ENCODE results near the gene KDM2B.

The KDM2B gene

GRCh38 chr12:121451961-121452339 lies 128.9 kb downstream of the KDM2B start:
- H3K4me1 ChIP-seq (ENCODE audit: control insufficient read depth, low read length) = 0 out of 2 replicates have a peak, but pooled peaks cover 3% of the 10 kb centered on the region
- peaks cover 13% of the 10 kb centered on the region for H4K20me1 ChIP-seq (ENCODE audit: control insufficient read depth, insufficient read depth, low read depth, low read length)
- H3F3A ChIP-seq (ENCODE audit: control insufficient read depth, insufficient read depth) = no peaks in the 10 kb centered on the region; the same call in 1 of the 2 replicates
- no peaks in the 10 kb centered on the region for H3K9me3 ChIP-seq (ENCODE audit: control insufficient read depth, insufficient read depth, low read length)
- no peaks in the 10 kb centered on the region for H3K27me3 ChIP-seq (ENCODE audit: control insufficient read depth, low read length)
- no peaks in the 10 kb centered on the region for H3K9me2 ChIP-seq (replicated peaks; ENCODE audit: control insufficient read depth, low read length)
- H3K27ac ChIP-seq (ENCODE audit: low read depth, low read length) = no peak overlapping the region
- no peak overlapping the region for H3K4me2 ChIP-seq (ENCODE audit: low read length)
- H3K36me3 ChIP-seq (ENCODE audit: control insufficient read depth, low read length) = peaks cover 64% of the 10 kb centered on the region
- H3K4me3 ChIP-seq (ENCODE audit: low read length) = no peak overlapping the region
- peaks cover 94% of the 10 kb centered on the region for H3K79me2 ChIP-seq (ENCODE audit: control insufficient read depth, low read length)
- TF ChIP-seq CTCF (IDR thresholded peaks at IDR 0.05; ENCODE audit: low read depth, low read length, poor library complexity, severe bottlenecking) = no peak
- TF ChIP-seq EZH2phosphoT487 (IDR thresholded peaks at IDR 0.05; ENCODE audit: borderline replicate concordance, low read length) = no peak

GRCh38 chr12:121448771-121449315 lies 132.0 kb downstream of the KDM2B start:
- no peaks in the 10 kb centered on the region for H4K20me1 ChIP-seq (ENCODE audit: control insufficient read depth, insufficient read depth, low read depth, low read length)
- H3K4me3 ChIP-seq (ENCODE audit: low read length) = no peak overlapping the region
- TF ChIP-seq CTCF (IDR thresholded peaks at IDR 0.05; ENCODE audit: low read depth, low read length, poor library complexity, severe bottlenecking) (no peak), EZH2phosphoT487 (IDR thresholded peaks at IDR 0.05; ENCODE audit: borderline replicate concordance, low read length) (no peak)
- 0 out of 2 replicates have a peak, but pooled peaks cover 3% of the 10 kb centered on the region for H3K4me1 ChIP-seq (ENCODE audit: control insufficient read depth, low read length)
- H3K9me3 ChIP-seq (ENCODE audit: control insufficient read depth, insufficient read depth, low read length) = no peaks in the 10 kb centered on the region
- H3K4me2 ChIP-seq (ENCODE audit: low read length) = no peak overlapping the region
- no peaks in the 10 kb centered on the region; the same call in 1 of the 2 replicates for H3F3A ChIP-seq (ENCODE audit: control insufficient read depth, insufficient read depth)
- H3K9me2 ChIP-seq (replicated peaks; ENCODE audit: control insufficient read depth, low read length) = no peaks in the 10 kb centered on the region
- no peaks in the 10 kb centered on the region for H3K27me3 ChIP-seq (ENCODE audit: control insufficient read depth, low read length)
- H3K36me3 ChIP-seq (ENCODE audit: control insufficient read depth, low read length) = peaks cover 68% of the 10 kb centered on the region
- H3K79me2 ChIP-seq (ENCODE audit: control insufficient read depth, low read length) = peaks cover 77% of the 10 kb centered on the region
- no peak overlapping the region for H3K27ac ChIP-seq (ENCODE audit: low read depth, low read length)

- Histone ChIP-seq H3K9me2 (replicated peaks; ENCODE audit: control insufficient read depth, low read length) (no peaks in the 10 kb centered on the region), H3K9me3 (ENCODE audit: control insufficient read depth, insufficient read depth, low read length) (no peaks in the 10 kb centered on the region)
Measured at GRCh38 chr12:121446750-121447149, 134.1 kb downstream of the KDM2B start.

More at GRCh38 chr12:121446750-121447149, 134.1 kb downstream of the KDM2B start:
- Histone ChIP-seq H3K27me3 (ENCODE audit: control insufficient read depth, low read length) (no peaks in the 10 kb centered on the region), H3K4me2 (ENCODE audit: low read length) (no peak overlapping the region), H3K27ac (ENCODE audit: low read depth, low read length) (no peak overlapping the region), H3K4me1 (ENCODE audit: control insufficient read depth, low read length) (no peaks in the 10 kb centered on the region), H3K4me3 (ENCODE audit: low read length) (no peak overlapping the region), H4K20me1 (ENCODE audit: control insufficient read depth, insufficient read depth, low read depth, low read length) (no peaks in the 10 kb centered on the region), H3K36me3 (ENCODE audit: control insufficient read depth, low read length) (peaks cover 69% of the 10 kb centered on the region), H3K79me2 (ENCODE audit: control insufficient read depth, low read length) (peaks cover 62% of the 10 kb centered on the region), H3F3A (ENCODE audit: control insufficient read depth, insufficient read depth) (no peaks in the 10 kb centered on the region)
- TF ChIP-seq CTCF (IDR thresholded peaks at IDR 0.05; ENCODE audit: low read depth, low read length, poor library complexity, severe bottlenecking) (no peak), EZH2phosphoT487 (IDR thresholded peaks at IDR 0.05; ENCODE audit: borderline replicate concordance, low read length) (no peak)

All from DOHH2 (cell line).